Activated CD4-positive, alpha-beta T cell treated with anti-CD3 and anti-CD28 coated beads, Interleukin-10, Interleukin-2, amounts not matched to agents 100 ng/mL and 50 ng/mL, durations not matched to agents 16 hours and 8 hours (primary cell): Measurements from ENCODE around the gene ZIC4.

Experiments used
- DNase-seq: peaks from one replicate; pipeline ENCODE4 v3.0.0-alpha.2; 2020

ZIC4 gene

GRCh38 chr3:147417551-147418295 is 11.4 kb upstream of the ZIC4 start:
- DNase-seq: no peak

GRCh38 chr3:147416931-147417330 is 10.6 kb upstream of the ZIC4 start:
- DNase-seq: no peak

- DNase-seq: no peak
Measured at GRCh38 chr3:147415874-147416273, 9.5 kb upstream of the ZIC4 start.

DNA sequence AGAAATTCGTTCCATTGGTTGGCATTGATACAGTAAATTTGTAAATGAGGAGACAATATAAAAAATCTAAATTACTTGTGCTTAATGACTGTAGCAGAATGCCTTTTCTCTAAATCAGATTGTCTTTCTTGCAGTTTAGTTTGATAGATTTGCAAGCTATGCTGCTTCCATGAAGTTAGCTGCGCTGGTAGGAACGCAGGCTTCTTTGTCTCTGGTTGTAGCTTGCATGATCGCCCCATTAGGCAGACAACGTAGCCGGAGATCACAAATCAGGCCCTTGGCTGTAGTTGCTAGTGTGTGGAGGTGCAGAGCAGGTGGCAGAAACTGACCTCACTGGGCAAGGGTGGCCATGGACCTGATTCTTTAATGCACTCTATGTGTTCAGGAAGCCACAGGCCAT is 8.9 kb upstream of the ZIC4 start:
- DNase-seq: no peak

- no peak for DNase-seq
Measured at GRCh38 chr3:147414390-147415138, 8.2 kb upstream of the ZIC4 start.

DNA sequence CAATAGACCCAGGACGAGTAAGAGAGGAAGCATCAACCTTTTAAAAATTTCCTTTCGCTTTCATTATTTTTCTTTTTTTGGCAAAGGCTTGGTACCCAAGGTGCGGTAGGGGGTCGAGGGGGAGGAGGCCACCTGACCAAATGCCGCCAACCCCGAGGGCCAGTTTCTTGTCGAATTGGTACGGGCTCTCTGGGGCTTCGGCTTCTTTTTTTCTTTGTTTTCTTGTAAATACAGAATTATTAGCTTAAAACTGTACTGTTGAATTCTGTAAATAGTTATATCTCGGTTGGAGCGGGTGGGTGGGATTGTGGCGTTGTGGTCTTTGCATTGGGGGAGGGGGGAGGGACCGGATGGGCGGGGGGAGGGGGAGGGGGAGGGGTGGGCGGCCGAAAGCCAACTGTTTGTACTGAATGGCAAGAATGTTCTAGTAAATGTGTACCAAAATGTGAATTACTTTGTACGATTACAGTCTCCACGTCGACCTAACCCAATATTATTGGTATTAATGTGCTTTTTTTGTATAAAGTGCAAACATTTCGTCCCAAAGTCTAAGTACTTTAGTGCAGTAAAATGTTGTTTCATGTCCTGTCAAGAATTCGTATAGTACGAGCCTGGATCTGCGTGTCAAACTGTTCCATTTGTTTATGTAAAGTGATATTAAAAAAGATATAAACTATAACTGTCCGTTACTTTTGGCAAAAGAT is 7.5 kb upstream of the ZIC4 start:
- DNase-seq: no peak

- no peak for DNase-seq
Measured at GRCh38 chr3:147412917-147413685, 6.8 kb upstream of the ZIC4 start.

- no peak for DNase-seq
Measured at GRCh38 chr3:147412261-147412916, 6.0 kb upstream of the ZIC4 start.

- DNase-seq: no peak
Measured at GRCh38 chr3:147411815-147412241, 5.5 kb upstream of the ZIC4 start.

DNA sequence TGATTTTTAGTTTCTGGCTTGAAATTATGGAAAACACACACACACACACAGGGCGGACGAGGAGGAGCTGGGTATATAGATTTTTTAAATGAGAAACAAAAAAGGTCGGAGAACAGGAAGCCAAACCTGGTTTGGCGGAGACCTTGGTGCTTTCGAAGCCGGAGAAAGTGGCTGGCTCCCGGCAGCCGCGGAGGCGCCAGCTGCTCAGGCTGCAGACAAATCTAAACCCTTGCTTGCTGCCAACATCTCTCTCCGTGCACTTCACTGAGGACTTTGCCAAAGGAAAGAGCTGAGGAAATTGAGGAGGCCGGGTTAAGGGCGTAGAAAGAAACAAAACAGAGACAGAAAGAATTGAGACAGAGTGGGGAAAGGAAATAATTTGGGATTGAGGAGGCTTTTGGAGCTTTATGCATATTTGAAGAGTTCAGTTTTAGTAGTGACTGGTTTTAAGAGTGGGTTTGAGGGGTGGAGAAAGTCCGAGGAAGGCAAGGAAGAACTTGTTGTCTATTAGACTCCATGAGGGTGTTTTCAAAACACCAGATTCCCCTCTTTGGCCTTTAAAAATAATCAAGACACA is 5.0 kb upstream of the ZIC4 start:
- no peak for DNase-seq

- peak; percentile 9 for DNase-seq
Measured at GRCh38 chr3:147410526-147411237, 4.3 kb upstream of the ZIC4 start.

- no peak for DNase-seq
Measured at GRCh38 chr3:147410116-147410525, 3.8 kb upstream of the ZIC4 start.

GRCh38 chr3:147409143-147410115 is 3.1 kb upstream of the ZIC4 start, which contains the start of gene ZIC1:
TSS of gene ZIC1 (plus strand) at chr3:147409365. CDS start at chr3:147410113, 748 bp downstream.
- DNase-seq: no peak

DNA sequence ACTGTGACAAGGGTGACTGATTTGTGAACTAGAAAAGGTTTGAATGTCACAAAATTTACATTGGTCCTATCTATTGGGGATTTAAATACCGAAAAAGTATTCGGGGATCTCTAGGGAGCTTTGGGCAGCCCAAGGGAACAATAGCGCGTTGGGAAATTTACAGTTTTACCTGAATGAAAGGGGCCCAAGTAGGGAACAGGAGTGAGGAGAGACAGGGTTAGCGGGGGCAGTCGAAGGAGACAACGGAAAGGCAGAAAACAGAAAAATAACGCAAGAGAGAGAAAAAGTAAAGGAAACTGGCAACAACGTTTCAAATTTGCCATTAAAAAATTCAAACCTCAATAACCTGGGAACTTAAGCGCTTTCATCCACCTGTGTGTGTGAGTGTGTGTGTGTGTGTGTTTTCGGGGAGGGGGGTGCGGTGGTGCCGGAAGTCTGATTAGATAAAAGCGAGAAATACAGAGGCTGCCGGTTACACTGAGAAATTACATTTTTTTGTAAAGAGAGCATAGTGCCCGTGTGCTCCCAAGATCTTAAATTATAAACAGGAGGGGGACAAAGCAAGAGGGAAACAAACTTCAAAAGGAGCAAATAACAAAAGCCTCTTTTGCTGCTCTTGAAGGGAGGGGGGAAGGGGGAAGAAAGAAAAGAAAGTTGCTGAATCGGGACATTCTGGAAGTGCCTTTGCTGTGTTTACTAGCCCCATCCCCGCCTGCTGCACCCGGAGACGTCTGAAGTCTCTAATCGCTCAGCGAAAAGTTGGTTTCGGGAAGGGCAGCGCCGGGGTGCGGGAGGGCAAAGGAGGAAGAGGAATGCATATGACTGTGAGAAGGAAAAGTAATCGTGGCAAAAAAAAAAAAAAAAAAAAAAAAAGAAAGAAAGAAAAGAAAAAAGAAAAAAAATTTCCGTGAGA is 2.1 kb upstream of the ZIC4 start:
- DNase-seq: no peak

DNA sequence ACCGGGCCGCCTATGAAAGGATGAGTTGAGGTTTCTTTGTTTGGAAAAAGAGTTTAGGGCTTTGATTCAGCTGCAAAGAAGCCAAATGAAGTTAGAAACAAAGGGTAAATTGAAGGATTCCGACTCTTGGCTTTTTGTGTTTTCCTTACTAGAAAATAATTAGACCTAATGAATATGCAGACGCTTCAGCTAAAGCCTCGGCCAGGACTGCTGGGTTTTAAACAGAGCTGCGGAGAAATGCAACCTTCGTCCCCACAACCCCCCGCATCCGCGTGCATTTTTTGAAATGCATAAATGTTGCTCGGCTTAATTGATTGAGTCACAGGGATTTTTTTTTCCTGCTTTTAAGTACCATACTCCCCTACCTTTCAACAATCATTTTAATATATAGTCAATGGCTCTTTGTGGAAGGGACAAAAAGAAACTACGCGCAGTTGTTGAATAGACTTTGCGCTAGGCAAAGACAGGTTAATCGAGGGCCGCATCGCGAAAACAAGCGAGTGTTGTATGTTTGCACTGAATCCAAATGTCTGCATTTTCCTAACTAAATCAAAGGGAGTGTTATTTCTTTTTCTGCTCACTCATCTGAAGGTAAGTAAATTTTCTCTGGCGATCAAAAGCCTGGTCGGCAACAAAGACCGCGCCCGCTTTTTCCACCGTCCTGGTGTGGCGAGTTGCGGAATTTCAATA is 1.3 kb upstream of the ZIC4 start:
- no peak for DNase-seq

GRCh38 chr3:147407114-147407497 is 763 bp upstream of the ZIC4 start:
- DNase-seq: no peak

- no peak for DNase-seq
Measured at GRCh38 chr3:147405231-147406027, 914 bp downstream of the ZIC4 start.
